NCI-H2029 (cell line): ENCODE results near the gene LCN9.
"Not testable (repeated sequence)": the region's sequence is repeated elsewhere in the genome, so short reads cannot be mapped to it uniquely, and the experiment has no call there.

Source experiments
- DNase-seq: peaks from one replicate; lab custom pipeline; 2025; lab: John Stamatoyannopoulos, UW

Gene LCN9

DNA sequence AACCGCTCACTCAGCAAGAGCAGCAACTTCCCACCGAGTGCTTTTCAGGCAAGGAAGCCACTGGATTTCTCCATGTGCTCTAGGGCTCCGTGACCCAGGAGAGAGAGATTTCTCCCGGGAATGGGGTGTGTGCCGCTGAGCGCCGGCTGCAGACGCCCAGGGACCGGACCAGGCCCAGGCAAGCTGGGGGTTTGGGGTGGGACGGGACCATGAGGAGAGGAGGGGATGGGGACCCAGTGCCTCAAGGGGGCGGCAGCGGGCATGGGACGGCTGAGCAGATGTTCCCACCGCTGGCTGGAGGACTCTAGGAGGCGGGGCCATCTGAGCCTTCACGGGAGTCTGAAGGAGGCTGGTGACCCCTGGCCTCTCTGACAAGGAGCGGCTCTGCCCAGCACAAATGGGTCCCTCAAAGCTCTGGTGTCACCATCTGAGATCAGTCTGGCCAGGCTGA lies 8.5 kb downstream of the LCN9 start:
- DNase-seq = no peak

DNA sequence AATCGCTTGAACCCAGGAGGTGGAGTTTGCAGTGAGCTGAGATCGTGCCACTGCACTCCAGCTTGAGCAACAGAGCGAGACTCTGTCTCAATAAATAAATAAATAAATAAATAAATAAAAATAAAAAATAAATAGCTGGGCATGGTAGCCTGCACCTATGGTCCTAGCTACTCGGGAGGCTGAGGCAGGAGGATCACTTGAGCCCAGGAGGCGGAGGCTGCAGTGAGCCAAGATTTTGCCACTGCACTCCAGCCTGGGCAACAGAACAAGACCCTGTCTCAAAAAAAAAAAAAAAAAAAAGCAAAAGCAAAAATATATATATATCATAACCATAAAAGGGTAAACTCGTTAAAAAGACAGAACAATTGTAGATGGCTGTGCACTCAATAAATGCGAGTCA lies 9.7 kb downstream of the LCN9 start:
- DNase-seq = not testable (repeated sequence)

DNA sequence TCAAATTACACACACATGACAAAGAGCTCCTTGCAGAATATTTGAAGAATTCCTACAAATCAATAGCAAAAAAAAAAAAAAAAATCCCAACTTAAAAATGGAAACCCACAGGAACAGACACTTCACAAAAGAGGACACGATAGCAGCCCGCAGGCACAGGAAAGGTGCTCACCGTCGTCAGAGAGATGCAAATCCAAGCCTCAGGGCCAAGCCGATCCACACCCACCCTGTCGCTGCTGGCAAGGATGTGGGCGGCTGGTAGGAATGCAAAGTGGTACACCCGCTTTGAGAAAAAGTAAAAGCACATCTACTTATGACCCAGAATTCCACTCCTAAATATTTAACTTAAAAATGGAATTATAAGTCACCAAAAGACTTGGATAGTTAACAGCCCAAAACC lies 10.8 kb downstream of the LCN9 start:
- no peak for DNase-seq

DNA sequence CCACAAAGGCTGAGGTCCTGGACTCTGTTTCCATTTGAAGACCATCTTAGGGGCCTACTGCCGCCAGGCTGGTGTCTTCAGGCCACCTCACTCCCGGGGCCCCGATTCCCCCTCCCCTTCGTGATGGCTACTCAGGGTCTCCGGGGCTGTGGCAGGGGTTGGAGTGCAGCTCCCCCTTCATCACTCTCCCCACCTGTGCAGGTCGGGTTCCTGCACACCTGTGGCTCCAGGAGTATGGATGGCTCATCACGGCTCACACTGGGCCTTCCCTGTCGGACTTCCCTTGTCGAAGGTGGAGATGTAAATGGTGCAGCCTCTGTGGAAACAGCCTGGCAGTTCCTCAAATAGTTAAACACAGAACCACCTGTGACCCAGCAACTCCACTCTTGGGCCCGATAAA lies 11.9 kb downstream of the LCN9 start:
- no peak for DNase-seq

DNA sequence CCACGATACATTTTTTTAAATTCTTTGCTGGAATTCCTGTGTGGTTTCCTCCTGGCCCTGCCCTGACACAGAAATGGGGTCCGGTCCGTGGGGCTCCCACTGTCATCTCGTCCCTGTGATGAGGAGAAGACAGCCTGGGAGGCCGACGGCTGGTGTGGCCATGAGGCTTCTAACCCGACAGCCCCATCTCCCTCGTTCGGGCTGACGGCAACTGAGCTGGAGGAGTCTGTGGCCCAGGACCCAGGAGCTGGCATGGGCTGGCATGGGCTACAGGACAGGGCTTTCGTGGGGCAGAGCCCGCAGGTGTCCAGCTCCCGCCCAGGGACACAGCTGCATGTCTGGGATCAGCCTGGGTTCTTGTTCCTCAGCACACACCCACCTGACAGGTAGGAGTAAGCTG lies 13.8 kb downstream of the LCN9 start:
- no peak for DNase-seq

DNA sequence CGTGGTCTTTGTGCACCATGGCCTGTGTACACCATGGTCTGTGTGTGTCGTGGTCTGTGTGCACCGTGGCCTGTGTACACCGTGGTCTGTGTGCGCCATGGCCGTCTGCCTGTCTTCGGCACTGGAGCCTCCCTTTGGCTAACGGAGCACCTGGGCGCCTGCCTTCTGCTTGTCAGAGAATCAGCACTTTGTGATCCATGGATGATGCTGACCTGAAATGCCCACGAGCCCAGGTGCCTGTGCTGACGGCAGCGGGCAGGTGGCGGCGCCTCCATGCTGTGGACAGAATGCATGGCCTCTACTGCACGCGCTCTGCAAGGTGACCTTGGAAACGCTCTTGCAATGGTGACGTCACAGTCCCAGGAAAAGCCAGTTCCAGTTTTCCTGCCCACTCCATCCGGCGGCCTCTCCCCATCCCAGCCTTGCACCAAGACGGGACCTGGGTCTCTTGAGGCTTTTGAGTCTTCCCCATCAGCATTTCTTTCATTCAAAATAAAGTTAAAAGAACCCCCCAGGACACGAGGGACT lies 14.6 kb downstream of the LCN9 start:
- no peak for DNase-seq

DNA sequence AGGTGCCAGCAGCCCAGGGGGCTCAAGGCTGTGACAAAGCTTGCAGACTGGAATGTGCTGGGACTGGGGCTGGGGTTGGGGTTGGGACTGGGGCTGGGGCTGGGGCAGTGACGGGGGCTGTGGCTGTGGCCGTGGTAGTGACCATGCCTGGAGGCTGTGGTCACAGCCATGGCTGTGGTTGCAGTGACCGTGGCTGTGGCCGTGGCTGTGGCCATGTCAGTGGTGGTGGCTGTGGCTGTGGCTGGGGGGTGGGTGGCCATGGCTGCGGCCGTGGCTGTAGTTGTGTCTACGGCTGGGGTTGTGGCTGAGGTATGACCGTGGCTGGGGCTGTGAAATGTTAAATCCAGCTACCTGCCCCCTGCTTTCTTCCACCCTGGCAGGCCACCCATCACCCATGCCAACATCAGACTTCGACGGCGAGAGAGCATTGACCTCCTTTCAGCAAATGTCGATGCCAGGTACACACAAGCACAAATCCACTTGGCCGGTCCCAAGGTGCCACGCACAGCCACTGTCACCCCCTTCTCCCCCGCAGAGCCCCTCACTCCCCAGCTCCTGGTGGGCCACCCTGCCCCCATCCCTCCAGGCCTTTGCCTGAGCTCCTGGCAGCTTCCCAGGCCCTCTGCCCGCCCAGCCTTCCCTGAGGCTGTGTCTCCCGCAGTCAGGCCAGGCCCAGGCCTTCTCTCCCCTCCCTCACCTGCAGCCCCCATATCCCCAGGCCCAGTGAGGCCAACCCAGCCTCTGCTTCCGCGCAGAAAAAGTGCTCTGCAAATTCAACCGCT lies 15.3 kb downstream of the LCN9 start:
- DNase-seq = no peak

DNA sequence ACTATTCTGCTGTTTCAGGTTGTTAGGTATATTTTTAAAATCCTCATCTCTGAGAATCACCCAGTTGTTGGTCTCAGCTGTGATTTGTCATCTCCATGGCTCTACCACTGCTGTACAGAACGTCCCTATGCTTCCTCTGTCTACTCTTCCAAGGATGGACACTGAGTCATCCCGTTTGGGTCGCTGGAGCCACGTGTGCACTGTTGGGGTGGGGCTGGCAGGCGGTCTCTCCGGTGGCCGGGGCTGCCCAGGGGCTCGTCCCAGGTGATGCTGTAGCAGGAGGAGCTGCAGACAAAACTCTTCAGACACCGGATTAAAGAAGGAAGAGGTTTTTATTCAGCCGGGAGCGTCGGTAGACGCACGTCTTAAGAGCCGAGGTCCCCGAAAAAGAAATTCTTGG lies 16.9 kb downstream of the LCN9 start:
- no peak for DNase-seq

DNA sequence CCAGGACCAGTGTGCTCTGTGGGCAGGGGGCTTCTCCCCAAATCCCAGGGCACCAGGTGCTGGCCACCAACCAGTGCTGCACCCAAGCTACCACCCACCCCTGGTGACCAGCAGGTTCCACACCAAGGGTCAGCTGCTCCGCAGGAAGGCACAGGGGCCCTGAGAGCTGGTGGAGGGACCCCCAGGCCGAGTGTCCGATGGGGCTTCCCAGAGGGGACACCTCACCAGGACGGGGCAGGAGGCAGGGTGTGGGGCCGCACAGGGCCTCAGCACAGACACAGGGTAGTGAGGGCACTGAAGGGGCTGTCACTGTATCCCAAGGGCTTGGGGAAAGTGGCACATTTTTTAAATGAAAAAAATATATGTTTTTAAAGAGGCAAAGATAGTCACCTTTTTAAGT lies 18.1 kb downstream of the LCN9 start:
- no peak for DNase-seq

DNA sequence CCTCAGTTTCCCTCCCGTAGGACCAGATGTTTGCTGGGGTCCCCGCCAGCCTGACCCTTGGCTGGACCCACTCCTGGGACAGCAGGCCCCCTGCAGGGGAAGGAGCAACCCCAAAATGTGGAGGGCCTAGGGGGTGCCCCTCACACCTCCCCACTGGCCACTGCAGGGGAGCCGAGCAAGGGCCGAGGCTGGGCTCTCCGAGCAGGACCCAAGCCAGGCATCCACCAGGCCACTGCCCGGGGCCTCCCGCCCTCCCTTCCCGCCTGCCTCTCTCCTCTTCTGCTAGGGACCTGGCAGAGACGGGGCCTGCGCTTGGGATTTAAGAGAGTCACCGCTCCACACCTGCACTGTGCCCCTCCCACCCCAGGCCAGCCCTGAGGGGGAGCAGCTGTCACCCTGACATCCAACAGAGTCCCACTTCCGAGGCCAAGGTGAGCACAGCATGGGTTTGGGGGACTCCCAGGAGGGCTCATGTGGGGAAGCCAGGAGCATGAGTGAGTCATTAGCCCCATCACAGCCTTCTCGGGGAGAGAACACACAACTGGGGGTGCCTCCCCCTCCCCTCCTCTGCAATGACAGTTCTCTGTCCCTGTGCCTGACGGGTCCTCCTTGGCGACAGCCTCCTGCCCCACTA lies 20.4 kb downstream of the LCN9 start:
- no peak for DNase-seq

DNA sequence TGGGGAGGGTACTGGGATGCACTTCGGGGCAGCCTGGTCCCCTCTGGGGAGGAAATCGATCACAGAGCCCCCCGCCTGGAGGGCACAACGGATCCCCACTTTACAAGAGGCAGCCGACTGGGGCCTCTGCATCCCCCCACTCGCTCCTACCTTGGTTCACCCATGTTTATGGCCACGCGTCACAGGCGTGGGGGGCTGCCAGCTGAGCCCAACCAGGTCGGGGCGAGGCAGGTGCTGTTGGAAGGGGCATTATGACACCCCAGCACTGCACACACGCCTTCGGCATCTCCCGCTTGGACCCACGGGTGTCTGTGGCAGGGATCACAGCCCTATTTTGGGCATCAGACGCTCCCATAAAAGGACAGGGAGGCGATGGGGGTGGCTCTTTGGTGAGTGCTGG lies 21.6 kb downstream of the LCN9 start:
- DNase-seq = no peak

DNA sequence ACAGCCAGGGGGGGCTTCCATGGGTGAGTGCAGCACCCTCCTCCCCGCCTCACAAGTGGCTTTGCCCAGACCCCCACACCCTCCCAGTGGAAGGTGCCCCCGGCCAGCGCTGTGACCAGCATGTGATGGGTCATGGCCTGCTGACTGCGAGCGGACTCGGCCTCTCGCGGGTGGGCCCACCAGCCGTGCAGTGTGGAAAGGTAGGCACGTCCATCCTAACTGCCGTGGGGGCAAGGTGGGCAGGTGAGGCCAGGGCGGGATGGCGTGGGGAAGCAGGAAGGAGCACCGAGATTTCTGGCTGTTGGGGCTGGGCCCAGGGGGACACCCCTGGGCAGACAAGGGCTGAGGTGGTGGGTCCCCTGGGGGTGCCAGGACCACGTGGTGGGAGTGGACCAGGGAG lies 24.1 kb downstream of the LCN9 start:
- DNase-seq = no peak

DNA sequence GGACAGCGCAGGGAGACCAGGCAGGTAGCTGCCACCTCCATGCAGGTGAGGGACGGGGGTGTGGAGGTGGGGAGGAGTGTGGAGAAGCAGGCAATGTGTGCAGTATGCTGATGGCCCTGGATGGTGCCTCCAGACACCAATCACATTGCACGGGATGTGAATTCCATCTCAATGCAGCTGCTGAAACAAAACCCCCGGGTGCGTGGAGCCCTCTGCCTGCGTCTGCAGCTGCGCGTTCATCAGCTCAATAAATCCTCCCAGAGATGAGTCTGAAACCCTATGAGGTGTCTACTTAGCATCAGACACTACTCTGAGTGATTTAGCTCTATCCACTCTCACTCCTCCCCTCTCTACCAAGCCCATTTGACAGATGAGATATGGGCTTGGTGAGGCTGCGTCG lies 25.9 kb downstream of the LCN9 start:
- no peak for DNase-seq

DNA sequence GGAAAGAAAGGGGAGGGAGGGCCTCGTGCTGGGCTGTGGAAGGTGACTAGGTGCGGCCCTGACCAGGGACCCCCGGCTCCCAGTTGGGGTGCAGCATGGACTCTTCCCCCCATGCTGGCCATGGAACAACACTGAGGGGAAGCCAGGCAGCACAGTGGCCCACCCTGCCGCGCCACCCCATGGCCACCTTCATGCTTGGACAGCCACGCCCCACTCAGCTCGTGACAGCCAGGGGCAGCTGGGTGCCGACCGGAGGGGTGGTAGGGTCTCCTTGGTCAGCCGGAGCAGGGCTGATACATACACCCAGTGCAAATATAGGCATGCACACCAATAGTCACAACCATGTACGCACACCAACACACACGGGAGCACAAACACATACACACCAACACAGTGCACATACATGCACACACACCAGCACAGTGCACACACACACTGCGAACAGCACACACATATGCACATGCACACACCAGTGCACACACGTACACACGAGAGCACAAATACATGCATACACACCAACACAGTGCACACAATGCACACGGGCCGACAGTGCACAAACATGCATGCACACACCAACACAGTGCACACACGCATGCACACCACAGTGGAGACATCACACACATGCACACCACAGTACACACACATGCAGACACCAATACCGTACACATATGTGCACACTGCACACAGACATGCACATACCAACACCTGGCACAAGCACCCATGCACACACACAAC lies 27.9 kb downstream of the LCN9 start:
- DNase-seq = no peak

DNA sequence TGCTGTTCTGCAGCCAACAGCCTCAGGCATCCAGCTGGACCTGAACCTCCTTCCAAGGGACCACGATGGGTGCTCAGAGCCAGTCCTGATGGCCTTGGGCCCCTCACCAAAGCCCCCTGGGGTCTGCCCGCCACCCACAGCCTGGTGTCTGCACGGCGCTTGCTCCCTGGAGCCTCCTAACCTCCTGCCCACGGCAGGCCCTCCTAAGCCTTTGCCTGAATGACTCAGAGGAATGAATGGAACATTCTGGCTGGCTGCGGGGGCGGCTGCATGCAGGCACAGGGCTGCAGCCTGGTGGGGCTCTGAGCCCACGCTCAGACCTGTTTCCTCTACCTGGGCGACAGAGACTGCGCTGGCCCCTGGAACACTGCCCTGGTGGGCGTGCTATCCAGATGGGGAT lies 29.3 kb downstream of the LCN9 start:
- DNase-seq = no peak

DNA sequence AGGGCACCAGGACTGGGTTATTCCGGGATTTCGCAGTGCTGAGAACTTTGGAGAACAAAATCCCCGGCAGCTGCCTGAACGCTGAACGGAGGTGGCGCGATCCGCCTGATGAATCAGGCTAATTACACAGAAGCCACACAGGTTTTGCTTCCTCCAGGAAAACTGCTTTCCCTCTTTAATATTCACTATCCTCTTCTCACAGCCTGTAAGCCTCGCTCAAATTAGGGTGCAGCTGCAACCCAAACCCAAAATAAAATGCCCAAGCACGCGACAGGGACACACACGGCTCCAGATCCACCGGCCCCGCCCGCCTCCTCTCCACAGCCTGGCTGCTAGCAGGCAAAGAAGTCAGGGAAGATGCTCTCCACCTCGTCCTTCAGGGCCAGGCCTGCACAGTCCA lies 30.2 kb downstream of the LCN9 start:
- no peak for DNase-seq

DNA sequence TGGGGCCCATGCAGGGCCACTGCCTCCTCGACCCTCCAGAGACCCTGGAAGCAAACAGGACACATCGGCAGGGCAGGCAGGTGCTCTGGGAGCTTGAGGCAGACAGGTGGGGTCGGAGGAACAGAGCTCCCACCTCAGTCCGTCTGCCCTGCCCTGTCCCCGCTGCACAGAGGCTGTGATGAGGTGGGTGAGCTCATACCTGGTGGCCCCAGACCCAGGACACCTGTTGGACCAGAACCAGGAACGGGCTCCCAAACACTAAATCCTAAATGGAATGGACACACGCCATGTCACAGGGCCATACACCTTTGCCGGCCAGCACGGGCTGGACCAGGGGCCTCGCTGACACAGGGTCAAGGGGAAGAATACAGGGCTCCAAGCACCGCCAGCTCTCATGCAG lies 30.7 kb downstream of the LCN9 start:
- DNase-seq = no peak

DNA sequence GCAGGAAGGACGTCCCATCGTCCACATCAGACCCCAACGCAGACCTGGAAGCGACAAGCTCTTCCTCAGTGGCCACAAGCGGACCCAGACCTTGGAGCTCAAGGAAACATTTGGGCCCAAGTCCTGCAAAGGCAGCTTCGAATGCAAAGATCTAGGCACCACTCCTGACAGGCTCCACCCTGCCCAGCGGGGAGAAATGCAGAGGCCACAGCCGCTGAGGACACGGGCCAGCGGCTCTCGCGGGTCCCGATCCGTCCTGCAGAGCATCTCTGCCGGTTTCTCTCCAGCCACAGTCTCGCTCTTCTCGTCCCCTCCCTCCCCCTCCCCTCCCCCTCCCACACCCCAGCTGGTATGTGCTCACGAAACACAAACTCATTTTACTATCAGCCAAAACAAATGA lies 31.3 kb downstream of the LCN9 start:
- DNase-seq = no peak

DNA sequence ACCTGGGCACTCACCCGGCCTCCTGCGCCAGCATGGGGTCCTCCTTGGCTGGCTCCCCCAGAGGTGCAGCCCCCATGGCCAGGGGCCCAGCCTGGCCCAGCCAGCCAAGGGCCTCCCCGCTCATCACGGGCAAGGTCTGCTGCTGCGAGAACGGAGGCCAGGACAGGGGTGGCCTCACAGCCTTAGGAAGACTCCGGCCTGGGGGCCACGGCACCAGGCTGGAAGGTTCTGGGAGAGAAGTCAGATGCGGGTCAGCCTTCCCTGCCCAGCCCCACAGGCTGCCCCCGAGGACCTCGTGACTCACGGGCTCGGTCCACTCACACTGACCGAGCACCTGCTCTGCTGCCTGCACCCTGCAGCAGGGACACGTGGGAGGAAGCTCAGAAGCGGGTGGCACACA lies 31.9 kb downstream of the LCN9 start:
- no peak for DNase-seq

DNA sequence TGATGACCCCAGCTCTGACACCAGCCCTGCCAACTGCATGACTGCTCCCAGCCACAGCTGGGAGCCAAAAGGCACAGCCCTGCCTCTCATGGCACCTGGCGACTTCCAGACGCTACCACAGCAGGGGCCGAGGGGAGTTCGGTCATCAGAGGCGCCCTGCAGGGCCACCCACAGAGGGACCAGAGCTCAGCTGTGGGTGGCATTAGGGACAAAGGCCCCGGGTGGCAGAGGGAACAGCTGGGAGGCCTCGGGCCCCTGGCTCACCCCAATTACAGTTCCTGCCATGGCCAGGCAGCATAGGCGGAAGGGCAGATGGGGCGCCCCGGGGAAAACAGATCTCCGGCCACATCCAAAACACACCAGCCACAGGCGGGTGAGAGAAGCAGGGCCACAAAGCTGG lies 32.5 kb downstream of the LCN9 start:
- DNase-seq = no peak

DNA sequence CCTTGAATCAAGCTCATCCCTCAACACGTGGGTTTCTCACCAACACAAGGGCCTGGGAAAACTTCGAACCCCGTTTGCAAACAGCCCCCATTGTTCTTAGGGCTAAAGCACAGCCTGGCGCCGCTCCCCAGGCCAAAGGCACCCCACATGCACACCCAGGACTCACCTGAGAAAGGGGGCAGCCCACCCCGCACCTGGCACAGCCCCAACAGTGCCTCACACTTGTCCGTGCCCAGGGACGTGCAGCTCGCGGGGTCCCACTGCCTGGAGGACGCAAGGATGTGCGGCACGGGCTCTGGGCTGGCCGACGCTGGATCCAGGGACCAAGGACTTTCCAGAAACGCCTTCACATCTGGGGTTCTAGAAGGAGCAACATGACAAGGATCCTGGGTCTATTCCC lies 33.3 kb downstream of the LCN9 start:
- no peak for DNase-seq

DNA sequence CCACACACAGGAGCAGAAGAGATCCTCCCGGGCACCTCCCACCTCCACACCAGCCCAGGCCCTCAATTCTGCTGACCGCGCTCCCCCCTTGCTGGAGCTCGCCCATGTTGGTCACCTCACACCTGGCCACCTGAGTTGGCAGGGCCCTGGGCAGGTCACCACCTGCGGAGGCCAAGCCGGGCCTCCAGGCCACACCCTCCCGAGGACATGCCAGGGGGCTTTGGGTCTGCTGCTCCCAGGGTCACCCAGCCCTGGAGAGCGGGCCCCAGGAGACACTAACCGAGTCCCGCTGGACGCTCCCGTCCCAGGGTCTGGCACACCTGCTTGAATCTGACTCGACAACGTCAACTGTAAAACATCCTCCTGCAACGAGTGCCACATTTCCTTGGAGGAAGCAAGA lies 34.1 kb downstream of the LCN9 start:
- no peak for DNase-seq

DNA sequence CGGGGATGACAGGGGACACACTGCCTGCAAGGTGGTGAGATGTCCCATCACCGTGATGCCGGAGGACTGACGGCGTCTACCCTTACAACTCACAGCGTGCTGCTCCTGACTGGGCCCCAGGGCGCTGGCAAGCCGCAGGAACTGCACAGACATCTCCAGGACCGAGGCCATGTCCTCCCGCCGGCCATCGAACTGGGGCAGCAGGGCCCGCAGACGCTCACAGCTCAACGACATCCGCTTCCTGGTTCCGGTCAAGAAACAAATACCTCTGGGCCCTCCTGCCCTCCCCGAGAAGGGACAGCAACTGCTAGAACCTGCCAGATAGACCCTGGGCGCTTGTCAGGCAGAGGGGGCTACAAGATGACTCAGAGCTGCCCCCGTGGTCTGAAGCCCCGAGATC lies 35.1 kb downstream of the LCN9 start:
- no peak for DNase-seq
